Cardiac fibroblast (primary cell): Measurements from ENCODE around the gene BTBD3.

Experiments
- DNase-seq, 2 donors: peaks; one replicate each; pipeline versions ENCODE4 v3.0.0 to v3.0.0-alpha.2; 2010; ENCODE audit warnings: low read depth in 2 of 2
- H3K4me3 ChIP-seq, 2 donors: replicated peaks in 1 of 2; 1 replicate in 1 of 2; 2 replicates in 1 of 2; pipeline ENCODE4 v1.5.1; 2011; ENCODE audit warnings: low read depth in 2 of 2, low read length in 2 of 2, mild to moderate bottlenecking in 2 of 2, moderate library complexity in 1 of 2
- CTCF ChIP-seq: IDR thresholded peaks from one replicate; pipeline ENCODE4 v1.5.1; 2011; ENCODE audit warnings: low read depth, mild to moderate bottlenecking, low read length, inconsistent platforms

The BTBD3 gene

GRCh38 chr20:11912659-11913415 lies 4.9 kb upstream of the BTBD3 start:
- no peak for DNase-seq
- TF ChIP-seq CTCF, result no peak
- H3K4me3 ChIP-seq, result no peak overlapping the region

GRCh38 chr20:11918391-11918845 lies 725 bp downstream of the BTBD3 start:
- peak in 1 of 2 donors; percentile 30 for DNase-seq
- TF ChIP-seq CTCF, result no peak
- H3K4me3 ChIP-seq, result peak overlapping the region; percentile 22 to 36

- TF ChIP-seq CTCF, result no peak
- DNase-seq, result peak; percentile 17 to 51
- peak overlapping the region in 1 of 2 donors; percentile 39 for H3K4me3 ChIP-seq
Measured at GRCh38 chr20:11918981-11919380, 1.3 kb downstream of the BTBD3 start.

GRCh38 chr20:11919581-11919980 lies 1.9 kb downstream of the BTBD3 start:
- TF ChIP-seq CTCF, result no peak
- no peak for DNase-seq
- H3K4me3 ChIP-seq, result peak overlapping the region in 1 of 2 donors; percentile 39

- peak overlapping the region in 1 of 2 donors; percentile 21 for H3K4me3 ChIP-seq
- TF ChIP-seq CTCF, result no peak
- DNase-seq, result no peak
Measured at GRCh38 chr20:11920083-11920482, 2.4 kb downstream of the BTBD3 start.

GRCh38 chr20:11921321-11921720 lies 3.6 kb downstream of the BTBD3 start:
- TF ChIP-seq CTCF, result no peak
- H3K4me3 ChIP-seq, result no peak overlapping the region
- DNase-seq, result no peak
